ENCODE data around the gene CST9.
"Not testable (repeated sequence)": the region's sequence is repeated elsewhere in the genome, so short reads cannot be mapped to it uniquely, and the experiment has no call there.

Gene CST9

GRCh38 chr20:23586735-23587525 lies 18.8 kb downstream of the CST9 start:
- DNase-seq: no peak

DNA sequence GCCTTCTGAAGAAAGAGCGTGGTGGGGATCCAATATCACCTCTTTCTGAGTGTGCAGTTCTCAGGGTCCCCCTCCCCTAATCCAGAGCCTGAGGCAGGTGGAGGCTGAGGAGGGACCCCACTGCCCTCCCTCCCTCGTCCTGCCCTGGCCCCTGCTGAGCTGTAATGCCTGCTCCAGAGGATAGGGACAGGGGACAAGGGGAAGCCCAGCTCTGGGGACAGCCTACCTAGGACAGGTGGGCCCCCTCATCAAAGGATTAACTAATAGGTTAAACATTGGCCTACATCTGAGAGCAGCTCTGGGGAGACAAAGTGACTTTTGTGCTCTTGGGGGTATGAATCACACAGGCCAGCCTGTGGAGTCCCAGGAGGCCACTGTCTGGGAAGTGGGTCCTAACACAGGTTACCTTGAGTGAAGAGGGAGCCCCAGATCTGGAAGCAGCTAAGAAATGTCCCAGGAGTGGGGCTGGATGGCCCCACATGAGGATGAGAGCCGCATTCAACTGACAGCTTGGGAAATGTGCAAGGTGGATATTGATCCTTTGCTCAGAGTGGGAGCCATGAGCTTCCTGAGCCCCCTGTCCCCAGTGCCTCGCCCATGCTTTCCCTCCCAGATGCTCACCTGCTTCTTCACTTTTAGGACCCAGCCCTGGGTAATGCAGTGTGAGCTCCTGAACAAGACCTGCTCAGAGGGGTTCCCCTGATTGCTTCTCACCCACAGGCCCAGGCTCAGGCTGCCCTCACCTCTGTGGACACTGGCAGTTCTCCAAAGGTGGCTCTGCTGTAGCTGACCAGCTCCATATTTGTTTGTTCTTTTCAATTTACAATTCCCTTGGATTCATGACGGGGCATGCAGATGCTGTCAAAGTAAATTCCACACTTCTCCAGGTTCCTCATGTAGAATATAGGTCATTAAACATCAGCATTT lies 19.6 kb downstream of the CST9 start:
- DNase-seq: no peak

DNA sequence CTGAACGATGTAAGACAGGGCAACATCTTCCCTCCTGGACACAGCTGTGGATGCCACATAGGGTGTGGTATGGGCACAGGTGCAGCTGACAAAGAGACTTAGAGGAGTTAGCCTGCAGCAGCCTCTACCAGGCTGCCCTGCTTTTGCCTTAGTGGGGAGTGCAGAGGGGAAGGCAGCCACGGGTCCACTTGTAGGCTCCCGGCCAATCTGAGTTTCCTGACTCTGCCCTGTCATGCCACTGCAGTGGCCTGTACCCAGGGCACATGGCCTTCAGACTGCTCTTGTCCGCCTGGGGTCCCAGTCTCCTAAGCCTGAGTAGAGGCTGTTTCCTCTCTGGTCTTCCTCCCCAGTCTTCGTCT lies 20.3 kb downstream of the CST9 start:
- DNase-seq: no peak

GRCh38 chr20:23584434-23585199 lies 21.1 kb downstream of the CST9 start:
- DNase-seq: no peak

DNA sequence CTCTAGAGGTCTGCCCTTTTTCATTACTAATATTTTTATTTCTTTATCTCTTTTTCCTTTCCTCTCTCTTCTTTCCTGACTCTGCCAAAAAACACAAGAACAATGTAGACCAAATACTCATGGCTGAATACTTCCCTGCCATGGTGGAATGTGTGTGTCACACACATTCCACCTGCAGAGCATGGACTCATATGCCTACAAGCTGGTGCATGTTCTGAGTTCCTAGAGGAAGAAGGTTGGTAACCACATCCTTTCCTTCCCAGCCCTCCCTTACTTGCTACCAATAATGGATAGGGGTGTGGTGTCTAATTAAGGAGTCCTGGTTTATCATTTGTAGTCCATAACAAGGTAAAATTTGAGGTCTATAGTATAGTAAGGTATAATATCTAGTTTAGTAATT lies 22.2 kb downstream of the CST9 start:
- no peak for DNase-seq

DNA sequence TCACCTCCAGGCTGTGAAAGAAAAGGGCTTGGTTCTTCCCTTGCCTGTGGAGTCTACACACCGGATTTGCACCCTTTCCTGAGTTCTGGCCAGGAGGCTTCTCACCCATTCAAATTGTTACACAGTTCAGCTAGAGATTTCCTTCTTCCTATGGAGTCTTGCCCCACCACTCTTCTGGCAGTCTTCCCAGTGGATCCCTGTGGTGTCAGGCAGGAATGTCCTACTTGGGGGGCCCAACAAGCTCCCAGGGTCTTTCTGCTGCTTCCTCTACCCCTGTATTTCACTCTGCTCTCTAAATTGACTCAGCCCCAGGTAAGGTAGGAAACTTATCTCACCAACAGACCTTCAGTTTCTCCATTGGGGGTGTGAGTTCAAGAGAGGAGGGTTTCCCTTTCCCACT lies 23.4 kb downstream of the CST9 start:
- DNase-seq: no peak

GRCh38 chr20:23581833-23582232 lies 23.9 kb downstream of the CST9 start:
- DNase-seq: not testable (repeated sequence)

- DNase-seq: no peak
These were observed 30.7 kb downstream of the CST9 start for GRCh38 chr20:23574977-23575376.

GRCh38 chr20:23570178-23570760 lies 35.4 kb downstream of the CST9 start:
- no peak for DNase-seq

GRCh38 chr20:23569570-23569969 lies 36.1 kb downstream of the CST9 start:
- DNase-seq: no peak

DNA sequence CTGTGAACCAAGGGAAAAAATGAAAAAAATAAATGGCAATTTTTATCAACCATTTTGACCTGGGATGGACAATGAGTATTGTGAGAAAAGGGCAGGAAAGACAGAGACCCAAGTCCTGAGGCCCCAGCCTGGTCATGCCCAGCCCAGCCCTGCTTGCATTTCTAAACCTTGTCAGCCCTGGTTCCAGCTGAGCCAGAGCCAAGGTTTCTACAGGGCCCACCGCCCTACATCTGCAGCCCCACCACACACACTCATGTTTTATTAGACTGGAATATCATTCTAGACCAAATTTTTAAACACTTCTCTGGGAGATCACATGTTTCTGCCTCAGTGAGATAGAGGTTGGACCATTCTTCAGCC lies 36.8 kb downstream of the CST9 start:
- DNase-seq: no peak

DNA sequence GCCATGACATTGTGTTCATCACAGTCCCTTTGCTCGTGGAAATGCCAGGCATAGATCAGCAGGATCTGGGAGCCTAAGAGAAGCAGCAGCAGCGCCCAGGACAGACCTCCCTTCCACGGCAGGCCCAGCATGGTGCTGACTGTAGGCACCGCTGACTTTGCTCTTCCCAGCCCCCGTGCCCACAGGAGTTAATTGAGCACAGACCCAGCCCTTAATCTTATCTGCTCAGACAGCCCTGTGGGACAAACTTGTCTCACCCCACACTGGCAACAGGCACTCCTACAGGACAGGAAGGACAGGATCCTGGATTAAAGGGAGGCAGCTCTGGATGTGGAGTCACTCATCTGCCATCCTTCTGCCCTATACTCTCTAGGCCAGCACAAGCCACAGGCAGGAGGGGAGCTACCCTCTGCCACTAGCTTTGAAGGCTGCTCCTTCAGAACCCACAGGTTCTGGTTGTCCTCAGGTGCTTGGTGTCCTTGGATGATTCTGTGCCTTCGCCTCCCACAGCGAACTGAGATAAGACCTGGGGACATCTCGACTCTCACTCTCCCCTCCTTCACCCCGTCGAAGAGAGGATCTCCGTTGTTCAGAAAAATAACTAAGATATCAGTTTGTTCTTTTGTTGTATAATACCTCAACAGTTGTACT lies 37.3 kb downstream of the CST9 start, which contains the start of gene CST9L:
Gene CST9L, minus strand, starts transcription at position 165 of the 651 bp plus-strand sequence. Its CDS starts 34 bp downstream, at position 131.
- DNase-seq: no peak

DNA sequence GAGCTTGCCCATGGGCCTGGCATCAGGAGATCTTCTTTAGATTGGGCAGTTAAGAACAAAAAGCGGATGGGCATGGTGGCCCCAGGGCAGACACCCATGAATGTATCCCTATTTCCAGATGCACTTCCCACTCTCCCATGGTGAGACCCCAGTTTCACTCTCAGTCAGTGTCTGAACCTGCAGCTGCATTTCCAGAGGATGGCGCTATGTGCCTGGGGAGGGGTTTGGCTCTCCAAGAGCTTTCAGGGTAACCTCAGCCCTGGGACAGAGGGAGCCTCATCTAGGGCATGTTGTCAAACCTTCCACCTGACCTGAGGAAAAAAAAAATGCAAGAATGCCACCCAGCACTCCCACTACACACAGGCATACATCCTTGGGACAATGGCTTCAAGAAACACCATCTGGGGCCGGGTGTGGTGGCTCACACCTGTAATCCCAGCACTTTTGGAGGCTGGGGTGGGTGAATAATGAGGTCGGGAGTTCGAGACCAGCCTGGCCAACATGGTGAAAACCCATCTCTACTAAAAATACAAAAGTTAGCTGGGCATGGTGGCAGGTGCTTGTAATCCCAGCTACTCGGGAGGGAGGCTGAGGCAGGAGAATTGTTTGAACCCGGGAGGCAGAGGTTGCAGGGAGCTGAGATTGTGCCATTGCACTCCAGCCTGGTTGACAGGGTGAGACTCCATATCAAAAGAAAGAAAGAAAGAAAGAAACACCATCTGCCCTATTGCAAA lies 39.4 kb downstream of the CST9 start:
- DNase-seq: no peak

DNA sequence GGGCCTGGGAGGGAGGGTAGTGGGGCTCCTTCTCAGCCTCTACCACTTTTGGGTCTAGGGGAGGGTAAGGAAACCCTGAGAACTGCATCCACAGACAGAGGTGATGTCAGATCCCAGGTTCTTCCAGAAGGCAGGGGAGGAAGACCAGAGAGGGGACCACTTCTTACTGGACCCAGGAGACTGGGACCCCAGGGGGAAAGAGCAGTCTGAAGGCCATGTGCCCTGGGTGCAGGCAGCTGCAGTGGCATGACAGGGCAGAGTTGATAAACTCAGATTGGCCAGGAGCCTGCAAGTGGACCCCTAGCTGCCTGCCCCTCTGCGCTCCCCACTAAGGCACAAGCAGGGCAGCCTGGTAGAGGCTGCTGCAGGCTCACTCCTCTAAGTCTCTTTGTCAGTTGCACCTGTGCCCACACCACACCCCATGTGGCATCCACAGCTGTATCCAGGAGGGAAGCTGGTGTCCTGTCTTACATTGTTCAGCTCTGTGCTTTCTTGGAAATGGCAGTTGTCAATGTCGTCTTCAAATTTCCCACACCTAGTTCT lies 40.1 kb downstream of the CST9 start:
- DNase-seq: no peak

DNA sequence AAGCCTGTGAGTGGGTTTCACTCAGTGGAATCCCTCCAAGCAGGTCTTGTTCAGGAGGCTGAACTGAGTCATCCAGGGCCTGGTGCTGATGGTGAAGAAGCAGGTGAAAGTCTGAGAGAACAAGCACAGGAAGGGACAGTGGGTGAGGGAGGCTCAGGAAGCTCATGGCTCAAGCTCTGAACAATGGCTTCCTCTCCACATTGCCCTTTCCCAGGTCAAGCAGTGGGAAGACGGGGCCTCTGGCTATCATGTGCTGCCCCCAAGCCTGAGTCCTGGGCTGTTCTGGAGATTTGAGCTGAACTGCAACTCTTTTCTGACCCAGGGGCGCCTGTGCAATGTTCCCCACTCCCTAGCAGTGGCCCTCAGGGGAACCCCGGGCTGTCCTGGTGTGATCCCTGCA lies 40.8 kb downstream of the CST9 start:
- DNase-seq: no peak

DNA sequence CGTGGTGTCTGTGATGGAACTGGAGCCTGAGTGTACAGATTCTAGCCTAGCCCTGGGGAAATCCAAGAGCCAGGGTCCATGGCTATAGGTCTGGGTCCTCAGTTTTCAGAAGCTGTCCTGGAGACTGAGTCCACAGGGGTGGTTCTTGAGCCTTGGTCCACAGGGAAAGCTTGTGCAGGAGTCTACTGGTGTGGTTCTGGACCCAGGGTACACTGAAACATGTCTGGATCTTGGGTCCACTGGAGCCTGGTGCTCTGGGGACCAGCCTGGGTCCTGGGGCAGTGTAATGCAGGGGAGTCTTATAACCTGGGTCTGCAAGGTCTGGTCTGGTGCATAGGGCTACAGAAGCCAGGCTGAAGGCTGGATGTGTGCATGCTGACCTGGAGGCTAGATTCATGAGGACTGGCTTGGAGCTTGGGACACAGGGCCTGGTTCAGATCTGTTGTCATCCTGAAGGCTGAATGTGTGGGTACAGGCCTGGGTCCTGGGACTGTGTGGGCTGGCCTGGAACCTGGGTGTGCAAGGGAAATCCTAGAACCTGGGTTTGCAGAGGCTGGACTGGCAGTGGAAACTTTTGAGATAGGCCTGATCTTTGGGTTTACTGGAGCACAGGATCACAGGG lies 42.9 kb downstream of the CST9 start:
- DNase-seq: no peak

GRCh38 chr20:23554401-23554800 lies 51.3 kb downstream of the CST9 start:
- DNase-seq: no peak

All from AML-193 (cell line).